GM21717 (cell line): ENCODE data around the gene AKT1.

Experiments
- ATAC-seq: cut with Tn5 transposase; IDR thresholded peaks from one replicate; pipeline ENCODE4 v1.9.1; 2021; ENCODE audit warnings: mild to moderate bottlenecking, moderate library complexity; ENCODE audit not compliant: unreplicated experiment

Gene AKT1

GRCh38 chr14:104800015-104800770 lies 4.6 kb upstream of the AKT1 start:
- peak; percentile 40 for ATAC-seq

- ATAC-seq = no peak
Measured at GRCh38 chr14:104799244-104800014, 3.9 kb upstream of the AKT1 start.

- ATAC-seq = no peak
Measured at GRCh38 chr14:104798300-104799243, 3.0 kb upstream of the AKT1 start.

DNA sequence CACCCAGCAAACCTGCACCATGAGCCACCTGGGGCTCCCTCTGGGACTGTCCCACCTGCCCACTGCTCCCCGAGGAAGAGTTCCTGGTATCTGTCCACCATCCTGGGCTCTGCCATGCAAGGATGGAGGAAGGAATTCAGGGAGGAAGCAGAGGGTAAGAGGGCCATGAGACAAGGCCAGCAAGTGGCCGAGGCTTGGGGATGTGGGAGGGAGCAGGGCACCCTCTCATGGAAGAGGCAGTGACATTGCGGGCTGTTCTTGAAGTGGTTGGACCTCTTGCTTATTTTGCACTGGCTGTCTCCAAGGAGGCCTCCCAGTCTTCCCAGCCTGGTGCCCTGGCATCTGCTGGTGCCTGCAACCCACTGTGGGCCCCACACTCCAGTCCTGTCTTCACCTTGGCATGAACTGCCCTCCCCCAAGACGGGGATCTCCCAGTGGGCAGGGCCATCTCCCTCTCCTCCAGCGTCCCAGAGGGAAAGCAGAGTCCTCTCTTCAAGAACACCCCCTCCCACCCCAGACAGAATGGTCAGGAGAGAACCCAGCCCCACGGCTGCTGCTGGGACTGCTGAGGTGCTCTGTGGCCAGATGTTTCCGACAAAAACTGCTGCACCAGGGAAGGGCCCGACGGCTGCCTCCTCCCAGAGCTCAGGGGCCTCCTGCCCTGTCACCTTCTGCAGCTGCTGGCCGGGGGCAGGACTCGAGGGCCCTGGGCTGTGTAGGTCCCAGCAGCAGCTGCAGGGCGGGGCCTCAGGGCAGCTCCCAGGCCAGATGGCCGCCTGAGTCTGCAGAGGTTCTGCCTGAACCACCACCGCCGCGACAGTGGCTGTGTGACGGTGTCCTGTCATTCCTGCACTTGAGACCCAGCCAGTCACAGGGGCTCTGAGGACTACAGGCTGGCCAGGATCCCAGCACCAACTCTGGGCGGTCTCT lies 1.8 kb upstream of the AKT1 start:
- no peak for ATAC-seq

DNA sequence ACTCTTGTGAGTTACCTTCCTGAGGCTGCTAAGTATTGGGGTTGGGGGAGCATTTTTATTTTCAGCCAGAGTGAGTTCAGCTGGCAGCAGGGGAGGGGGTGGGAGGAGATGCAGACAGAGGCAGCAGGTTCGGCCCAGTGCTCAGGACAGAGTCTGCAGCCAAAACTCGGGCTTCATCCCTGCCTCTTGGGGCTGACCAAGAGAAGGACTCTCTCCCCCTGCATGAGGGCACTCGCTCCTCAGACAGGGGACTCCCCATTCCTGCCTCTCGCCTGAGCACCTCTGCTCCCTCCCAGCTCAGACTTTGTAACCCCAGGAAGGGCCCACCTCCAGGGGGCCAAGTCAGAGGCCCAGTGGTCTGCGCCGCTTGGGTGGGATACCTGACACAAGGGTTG lies 1.1 kb upstream of the AKT1 start:
- ATAC-seq = no peak

DNA sequence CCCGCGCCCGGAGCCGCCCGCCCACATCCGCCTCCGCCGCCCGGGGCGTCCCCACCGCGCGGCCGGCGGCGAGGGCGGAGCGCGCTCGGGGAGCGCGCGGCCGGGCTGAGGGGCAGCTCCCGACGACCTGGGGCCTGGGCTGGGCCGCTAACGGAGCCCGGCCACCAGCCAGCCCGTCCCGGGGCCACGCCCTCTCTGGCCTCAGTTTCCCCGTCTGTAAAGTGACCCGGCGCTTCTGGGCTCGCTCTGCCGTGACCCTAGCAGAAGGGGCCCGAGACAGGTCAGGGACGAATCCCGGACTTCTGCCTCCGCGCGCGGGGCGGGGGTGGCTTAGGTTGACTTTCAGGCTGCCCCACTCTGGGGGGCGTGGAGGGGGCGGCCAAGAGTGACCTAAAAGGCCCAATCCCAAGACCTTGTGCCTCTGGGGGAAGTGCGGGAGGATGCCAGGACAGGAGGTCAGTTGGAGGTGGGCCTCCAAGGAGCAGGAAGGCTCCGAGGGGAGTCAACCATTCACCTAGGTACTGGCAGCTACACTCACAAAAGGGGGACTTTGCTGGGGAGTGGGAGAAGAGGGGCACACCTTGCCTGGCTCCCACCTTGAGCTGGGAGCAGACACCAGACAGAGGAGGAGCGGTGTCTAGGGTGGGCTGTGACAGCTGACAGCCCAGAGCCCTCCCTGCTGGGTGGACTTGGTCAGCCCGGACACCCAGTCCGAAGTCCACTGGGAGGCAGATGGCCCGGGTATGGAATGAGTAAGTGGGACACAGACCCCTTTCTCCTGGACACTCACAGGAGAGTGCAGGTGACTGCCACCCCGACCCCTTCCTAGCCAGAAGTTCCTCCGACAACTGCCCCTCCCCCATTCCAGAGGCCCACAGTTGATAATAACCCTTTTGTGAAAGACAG lies 486 bp upstream of the AKT1 start:
- no peak for ATAC-seq

DNA sequence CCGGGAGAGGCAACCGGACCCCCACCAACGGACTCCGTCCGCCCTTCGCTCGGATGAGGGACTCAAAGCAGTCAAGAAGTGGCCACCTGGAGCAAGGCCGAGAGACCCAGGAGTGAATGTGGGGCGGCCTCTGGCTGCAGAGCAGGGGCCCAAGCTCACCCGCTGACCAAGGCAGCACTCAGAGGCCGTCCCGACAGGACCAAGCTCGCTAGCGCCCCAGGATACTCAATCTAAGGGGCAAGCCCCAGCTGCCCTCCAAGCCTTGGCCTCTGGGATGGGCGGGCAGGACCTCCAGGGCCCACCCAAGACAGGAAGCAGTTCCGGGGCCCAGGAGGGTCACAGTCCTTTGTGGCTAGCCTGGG lies 936 bp downstream of the AKT1 start:
- ATAC-seq = no peak

GRCh38 chr14:104794099-104794498 lies 1.4 kb downstream of the AKT1 start:
- no peak for ATAC-seq

DNA sequence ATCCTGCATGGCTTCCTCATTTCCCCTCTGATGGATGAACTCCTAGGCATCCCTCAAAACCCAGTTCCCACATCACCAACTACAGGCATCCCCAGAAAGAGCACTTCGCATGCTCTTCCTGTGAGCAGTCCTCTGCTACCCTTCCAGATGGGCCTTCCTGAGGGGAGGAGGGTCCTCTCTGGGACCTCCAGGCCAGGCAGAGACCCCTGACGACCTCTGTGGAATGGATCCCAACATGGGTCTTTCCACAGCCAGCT lies 1.9 kb downstream of the AKT1 start:
- no peak for ATAC-seq

GRCh38 chr14:104792945-104793702 lies 2.4 kb downstream of the AKT1 start:
- ATAC-seq = no peak

- ATAC-seq = no peak
Measured at GRCh38 chr14:104792101-104792884, 3.3 kb downstream of the AKT1 start.

- ATAC-seq = no peak
Measured at GRCh38 chr14:104791425-104791824, 4.1 kb downstream of the AKT1 start.

DNA sequence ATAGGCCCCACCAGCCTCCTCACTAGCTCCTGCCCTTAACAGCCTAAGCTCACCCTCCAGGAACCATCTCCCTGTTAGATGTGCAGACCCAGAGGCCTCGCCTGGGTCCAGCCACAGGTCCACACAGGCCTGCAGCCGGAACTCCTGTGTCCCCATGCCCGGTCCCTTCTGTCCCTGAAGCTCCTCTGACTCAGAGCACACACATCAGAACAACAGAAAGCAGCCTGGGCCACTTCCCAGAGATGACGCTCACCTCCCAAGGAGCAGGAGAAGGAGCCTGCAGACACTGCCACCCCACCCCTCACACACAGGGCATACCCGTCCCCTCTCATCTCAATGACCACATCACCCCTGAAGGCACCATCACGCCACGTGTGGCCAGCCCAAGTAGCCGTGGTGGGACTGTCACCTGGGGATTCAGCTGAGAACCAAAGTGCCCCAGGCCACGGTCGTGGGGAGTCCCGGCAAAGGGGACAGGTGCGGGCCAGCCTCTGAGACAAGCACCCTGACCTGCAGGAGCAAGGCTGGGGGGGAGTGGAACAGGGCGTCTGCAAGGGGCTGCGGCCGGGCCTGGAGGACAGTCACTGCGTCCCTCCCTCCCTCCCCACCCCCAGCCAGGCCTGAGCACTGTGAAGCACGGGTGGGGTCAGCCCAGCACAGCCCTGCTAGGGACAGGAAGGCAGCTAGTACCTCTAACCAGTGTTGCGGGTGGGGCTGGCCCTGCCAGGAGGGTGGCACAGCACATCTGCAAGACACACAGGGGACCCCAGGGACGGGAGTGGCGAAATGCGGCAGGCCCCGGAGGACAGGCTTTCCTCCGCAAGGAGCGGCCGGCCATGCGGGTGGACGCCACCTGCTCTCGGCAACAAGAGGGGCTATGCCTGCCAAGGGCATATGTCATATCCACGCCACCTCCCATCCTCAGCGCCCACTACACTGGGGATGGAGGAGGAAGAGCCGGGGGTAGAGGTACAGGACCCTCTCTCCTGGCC lies 5.5 kb downstream of the AKT1 start:
- ATAC-seq = no peak

GRCh38 chr14:104788873-104789663 lies 6.5 kb downstream of the AKT1 start:
- ATAC-seq = no peak

- ATAC-seq = no peak
Measured at GRCh38 chr14:104788161-104788818, 7.3 kb downstream of the AKT1 start.

- ATAC-seq = no peak
Measured at GRCh38 chr14:104787736-104788135, 7.8 kb downstream of the AKT1 start.
